GM23338 (cell line): ENCODE data around the gene SLFN12L. TPM values are rescaled to one million over a fixed set of nuclear protein-coding genes. Genes with fewer than 3 reads are reported as not detected.

Experiments
- ATAC-seq: fragments of 200-7000 bp; cut with Tn5 transposase; 3 replicates; pipeline ENCODE4 v1.9.1; 2020
- DNase-seq: peaks from one replicate; pipeline ENCODE4 v3.0.0-alpha.2; 2015; ENCODE audit warnings: low spot score
- H2AFZ ChIP-seq: fragments of 200-600 bp; sonication (generic); 2 replicates; pipeline ENCODE4 v1.8.0; 2016; ENCODE audit warnings: antibody characterized with exemption, mild to moderate bottlenecking, moderate library complexity
- H3F3A ChIP-seq: fragments of 200-600 bp; sonication (generic); replicated peaks from 2 replicates; pipeline ENCODE4 v1.8.0; 2017; ENCODE audit warnings: antibody characterized with exemption, mixed run types, low read depth
- H3K27ac ChIP-seq: fragments of 200-600 bp; sonication (generic); 2 replicates; pipeline ENCODE4 v1.6.1; 2016; ENCODE audit warnings: low read depth
- H3K27me3 ChIP-seq: fragments of 200-600 bp; sonication (generic); 2 replicates; pipeline ENCODE4 v1.8.0; 2016; ENCODE audit warnings: mild to moderate bottlenecking, mixed run types, moderate library complexity; ENCODE audit not compliant: insufficient read depth
- H3K36me3 ChIP-seq: fragments of 200-600 bp; sonication (generic); 2 replicates; pipeline ENCODE4 v1.8.0; 2016; ENCODE audit warnings: mild to moderate bottlenecking; ENCODE audit not compliant: insufficient read depth
- H3K4me1 ChIP-seq: fragments of 200-600 bp; sonication (generic); 2 replicates; pipeline ENCODE4 v1.8.0; 2016; ENCODE audit warnings: mild to moderate bottlenecking, moderate library complexity; ENCODE audit not compliant: insufficient read depth
- H3K4me2 ChIP-seq: fragments of 200-600 bp; sonication (generic); 2 replicates; pipeline ENCODE4 v1.7.1; 2017; ENCODE audit warnings: mixed run types
- H3K4me3 ChIP-seq: fragments of 200-600 bp; sonication (generic); 2 replicates; pipeline ENCODE4 v1.6.1; 2016; ENCODE audit warnings: mixed run types
- H3K79me2 ChIP-seq: fragments of 200-600 bp; sonication (generic); replicated peaks from 2 replicates; pipeline ENCODE4 v1.8.0; 2017; ENCODE audit warnings: mild to moderate bottlenecking; ENCODE audit not compliant: insufficient read depth
- H3K9me2 ChIP-seq: fragments of 200-600 bp; sonication (generic); 2 replicates; pipeline ENCODE4 v1.8.0; 2017; ENCODE audit not compliant: insufficient read depth
- H4K20me1 ChIP-seq: fragments of 200-600 bp; sonication (generic); replicated peaks from 2 replicates; pipeline ENCODE4 v1.8.0; 2017; ENCODE audit warnings: mild to moderate bottlenecking; ENCODE audit not compliant: insufficient read depth
- H3K27ac Mint-ChIP-seq: 2 replicates; pipeline ENCODE4 v1.8.0; 2020; ENCODE audit warnings: inconsistent platforms, mild to moderate bottlenecking, moderate library complexity, mixed read lengths
- H3K27me3 Mint-ChIP-seq: 3 replicates; pipeline ENCODE4 v1.8.0; 2022; ENCODE audit warnings: low read depth, mild to moderate bottlenecking, moderate library complexity, mixed read lengths, inconsistent platforms; ENCODE audit not compliant: insufficient read depth, poor library complexity
- H3K36me3 Mint-ChIP-seq: 3 replicates; pipeline ENCODE4 v1.8.0; 2021; ENCODE audit warnings: low read depth, mild to moderate bottlenecking, inconsistent platforms, moderate library complexity, mixed read lengths
- H3K4me1 Mint-ChIP-seq: 3 replicates; pipeline ENCODE4 v1.8.0; 2020; ENCODE audit warnings: mild to moderate bottlenecking, inconsistent platforms, mixed read lengths
- H3K4me3 Mint-ChIP-seq: 3 replicates; pipeline ENCODE4 v1.8.0; 2021; ENCODE audit warnings: moderate library complexity, mild to moderate bottlenecking, inconsistent platforms, mixed read lengths
- H3K9me3 Mint-ChIP-seq: 3 replicates; pipeline ENCODE4 v1.8.0; 2020; ENCODE audit warnings: moderate library complexity, mild to moderate bottlenecking, inconsistent platforms, mixed read lengths
- CREB1 ChIP-seq: fragments of 250-450 bp; sonication (Bioruptor Pico); IDR thresholded peaks from 2 replicates; pipeline ENCODE4 v1.5.0; 2020; ENCODE audit warnings: low read depth, mild to moderate bottlenecking, moderate library complexity
- EZH2 ChIP-seq: fragments of 200-600 bp; sonication (generic); IDR thresholded peaks from one replicate; pipeline ENCODE4 v1.8.0; 2017; ENCODE audit warnings: antibody characterized with exemption, mild to moderate bottlenecking, low read depth; ENCODE audit not compliant: unreplicated experiment
- JUNB ChIP-seq: IDR thresholded peaks from one replicate; pipeline ENCODE4 v1.6.1; 2016; ENCODE audit warnings: antibody characterized with exemption; ENCODE audit not compliant: unreplicated experiment
- NANOG ChIP-seq: IDR thresholded peaks from 2 replicates; pipeline ENCODE4 v1.6.1; 2016; ENCODE audit warnings: antibody characterized with exemption, borderline replicate concordance
- ZNF114 ChIP-seq: fragments of 250-450 bp; sonication (Bioruptor Pico); IDR thresholded peaks from 2 replicates; pipeline ENCODE4 v1.5.0; 2020; ENCODE audit warnings: mild to moderate bottlenecking, moderate library complexity
- polyA plus RNA-seq: library from polyadenylated mRNA; unstranded; fragments of >200 nt; fragmentation: Nextera tagmentation; extraction: Ambion mirVana; gene quantifications from 2 replicates; pipeline ENCODE4 v1.2.1, GENCODE V29; 2016
- total RNA-seq: library from RNA; depleted of rRNA; stranded (reverse); fragments of >200 nt; shearing (Covaris generic); gene quantifications from 2 replicates; pipeline ENCODE4 v1.2.3, GENCODE V29; 2014
- TF ChIP-seq, protein P1 (sequence below): IDR thresholded peaks from one replicate; pipeline ENCODE4 v1.6.1; 2018; ENCODE audit warnings: antibody characterized with exemption; ENCODE audit not compliant: unreplicated experiment
- TF ChIP-seq, protein P2 (sequence below): fragments of 250-450 bp; sonication (Bioruptor Pico); IDR thresholded peaks from 2 replicates; pipeline ENCODE4 v1.5.0; 2020; ENCODE audit warnings: mild to moderate bottlenecking, moderate library complexity

SLFN12L gene
- total and polyA plus RNA-seq, 2 experiments from 2014 or later, result not detected

DNA sequence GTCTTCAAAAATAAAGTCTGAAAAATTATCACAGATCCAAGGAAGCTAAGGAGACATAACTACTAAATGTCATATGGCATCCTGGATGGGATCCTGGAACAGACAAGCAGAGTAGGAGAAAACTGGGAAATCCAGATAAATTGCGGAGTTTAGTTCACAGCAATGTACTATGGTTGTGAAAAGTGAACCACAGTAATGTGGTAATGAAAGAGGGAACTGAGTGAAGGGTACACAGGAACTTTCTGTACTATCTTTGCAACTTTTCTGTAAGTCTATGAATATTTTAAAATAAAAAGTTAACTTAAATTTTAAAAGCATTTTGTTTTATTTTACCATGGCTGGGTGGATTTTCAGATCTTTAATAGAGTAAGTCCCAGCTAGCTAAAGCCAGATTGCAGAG lies 16.3 kb downstream of the SLFN12L start (continued):
- TF ChIP-seq ZNF114, result no peak
- TF ChIP-seq NANOG, result no peak
- no peak for TF ChIP-seq CREB1 (CRISPR knock-in tag)
- no peak for TF ChIP-seq EZH2

DNA sequence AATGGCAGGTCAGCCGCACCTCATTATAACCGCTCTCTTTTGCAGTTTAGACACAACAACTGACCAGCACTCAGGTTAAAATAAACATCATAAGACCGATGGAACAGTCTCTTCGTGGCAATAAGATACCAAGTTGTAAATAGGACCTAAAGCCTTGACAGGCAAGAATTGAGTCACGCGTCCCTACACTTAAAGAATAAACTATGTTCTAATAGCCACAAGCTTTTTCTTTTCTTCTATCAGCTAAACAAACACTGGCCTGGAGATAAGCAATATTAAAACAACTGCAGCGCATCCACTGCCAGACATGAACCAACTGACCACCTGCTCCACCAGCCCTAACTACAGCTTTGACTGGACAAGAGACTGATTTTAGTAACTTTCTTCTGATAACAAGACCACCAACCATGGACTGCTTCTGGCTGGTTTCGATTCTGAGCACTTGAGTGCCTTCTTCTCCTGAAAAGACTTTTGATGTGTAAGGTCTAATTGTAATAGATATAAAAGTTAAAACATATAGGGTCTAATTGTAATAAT lies 17.5 kb downstream of the SLFN12L start:
- no peak overlapping the region for H3K27ac Mint-ChIP-seq
- no peak overlapping the region for H3K27ac ChIP-seq
- H3K27me3 ChIP-seq, result peaks cover 24% of the 10 kb centered on the region; the same call in 1 of the 2 replicates
- H3K4me1 Mint-ChIP-seq, result peaks cover 8% of the 10 kb centered on the region; the same call in 2 of the 3 replicates
- H3F3A ChIP-seq, result no peaks in the 10 kb centered on the region
- H2AFZ ChIP-seq, result no peak overlapping the region
- no peaks in the 10 kb centered on the region for H3K36me3 ChIP-seq
- no peaks in the 10 kb centered on the region; the same call in 2 of the 3 replicates for H3K9me3 Mint-ChIP-seq
- H3K4me1 ChIP-seq, result no peaks in the 10 kb centered on the region
- no peaks in the 10 kb centered on the region for H3K9me2 ChIP-seq
- ATAC-seq, result no peak
- H3K4me3 Mint-ChIP-seq, result no peak overlapping the region
- no peaks in the 10 kb centered on the region for H4K20me1 ChIP-seq
- no peak overlapping the region for H3K4me3 ChIP-seq
- TF ChIP-seq, protein P1, sequence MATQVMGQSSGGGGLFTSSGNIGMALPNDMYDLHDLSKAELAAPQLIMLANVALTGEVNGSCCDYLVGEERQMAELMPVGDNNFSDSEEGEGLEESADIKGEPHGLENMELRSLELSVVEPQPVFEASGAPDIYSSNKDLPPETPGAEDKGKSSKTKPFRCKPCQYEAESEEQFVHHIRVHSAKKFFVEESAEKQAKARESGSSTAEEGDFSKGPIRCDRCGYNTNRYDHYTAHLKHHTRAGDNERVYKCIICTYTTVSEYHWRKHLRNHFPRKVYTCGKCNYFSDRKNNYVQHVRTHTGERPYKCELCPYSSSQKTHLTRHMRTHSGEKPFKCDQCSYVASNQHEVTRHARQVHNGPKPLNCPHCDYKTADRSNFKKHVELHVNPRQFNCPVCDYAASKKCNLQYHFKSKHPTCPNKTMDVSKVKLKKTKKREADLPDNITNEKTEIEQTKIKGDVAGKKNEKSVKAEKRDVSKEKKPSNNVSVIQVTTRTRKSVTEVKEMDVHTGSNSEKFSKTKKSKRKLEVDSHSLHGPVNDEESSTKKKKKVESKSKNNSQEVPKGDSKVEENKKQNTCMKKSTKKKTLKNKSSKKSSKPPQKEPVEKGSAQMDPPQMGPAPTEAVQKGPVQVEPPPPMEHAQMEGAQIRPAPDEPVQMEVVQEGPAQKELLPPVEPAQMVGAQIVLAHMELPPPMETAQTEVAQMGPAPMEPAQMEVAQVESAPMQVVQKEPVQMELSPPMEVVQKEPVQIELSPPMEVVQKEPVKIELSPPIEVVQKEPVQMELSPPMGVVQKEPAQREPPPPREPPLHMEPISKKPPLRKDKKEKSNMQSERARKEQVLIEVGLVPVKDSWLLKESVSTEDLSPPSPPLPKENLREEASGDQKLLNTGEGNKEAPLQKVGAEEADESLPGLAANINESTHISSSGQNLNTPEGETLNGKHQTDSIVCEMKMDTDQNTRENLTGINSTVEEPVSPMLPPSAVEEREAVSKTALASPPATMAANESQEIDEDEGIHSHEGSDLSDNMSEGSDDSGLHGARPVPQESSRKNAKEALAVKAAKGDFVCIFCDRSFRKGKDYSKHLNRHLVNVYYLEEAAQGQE, result no peak
- TF ChIP-seq CREB1 (CRISPR knock-in tag), result no peak
- H3K79me2 ChIP-seq, result no peaks in the 10 kb centered on the region
- H3K36me3 Mint-ChIP-seq, result no peaks in the 10 kb centered on the region
- no peak overlapping the region for H3K4me2 ChIP-seq
- peaks cover 1% of the 10 kb centered on the region for H3K27me3 Mint-ChIP-seq
- DNase-seq, result no peak

DNA sequence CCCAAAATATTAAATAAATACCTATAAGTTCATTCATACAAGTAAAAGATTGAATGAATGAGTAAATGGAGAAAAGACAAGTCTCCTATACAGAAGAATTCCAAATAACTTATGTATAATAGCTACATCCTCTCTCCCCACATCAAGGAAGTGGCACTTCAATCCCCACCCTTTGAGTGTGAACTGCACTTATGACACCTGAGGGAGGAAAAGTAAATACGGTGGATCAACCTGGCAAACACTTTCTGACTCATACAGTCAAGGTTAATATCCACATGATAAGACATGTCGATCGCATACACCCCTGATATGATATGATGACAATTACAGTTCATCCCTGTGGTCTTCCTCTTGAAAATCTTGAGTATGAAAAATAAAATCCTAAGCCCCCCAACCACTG lies 18.0 kb downstream of the SLFN12L start:
- H3K27ac ChIP-seq, result no peak overlapping the region
- no peak overlapping the region for H2AFZ ChIP-seq
- H3K4me2 ChIP-seq, result no peak overlapping the region
- H3K79me2 ChIP-seq, result no peaks in the 10 kb centered on the region
- ATAC-seq (no peak), DNase-seq (no peak)
- H3K4me1 ChIP-seq, result no peaks in the 10 kb centered on the region
- H3K4me3 ChIP-seq, result no peak overlapping the region
- no peak overlapping the region for H3K4me3 Mint-ChIP-seq
- H3K4me1 Mint-ChIP-seq, result peaks cover 8% of the 10 kb centered on the region; the same call in 2 of the 3 replicates
- no peaks in the 10 kb centered on the region for H3F3A ChIP-seq
- H3K36me3 ChIP-seq, result no peaks in the 10 kb centered on the region
- H3K27me3 Mint-ChIP-seq, result no peaks in the 10 kb centered on the region
- H3K27me3 ChIP-seq, result peaks cover 29% of the 10 kb centered on the region; the same call in 1 of the 2 replicates
- H3K36me3 Mint-ChIP-seq, result no peaks in the 10 kb centered on the region
- H3K27ac Mint-ChIP-seq, result no peak overlapping the region
- no peaks in the 10 kb centered on the region; the same call in 2 of the 3 replicates for H3K9me3 Mint-ChIP-seq
- H4K20me1 ChIP-seq, result no peaks in the 10 kb centered on the region
- no peaks in the 10 kb centered on the region for H3K9me2 ChIP-seq
- no peak for TF ChIP-seq CREB1 (CRISPR knock-in tag)
- TF ChIP-seq NANOG, result no peak
- no peak for TF ChIP-seq ZNF114
- TF ChIP-seq, protein P2, sequence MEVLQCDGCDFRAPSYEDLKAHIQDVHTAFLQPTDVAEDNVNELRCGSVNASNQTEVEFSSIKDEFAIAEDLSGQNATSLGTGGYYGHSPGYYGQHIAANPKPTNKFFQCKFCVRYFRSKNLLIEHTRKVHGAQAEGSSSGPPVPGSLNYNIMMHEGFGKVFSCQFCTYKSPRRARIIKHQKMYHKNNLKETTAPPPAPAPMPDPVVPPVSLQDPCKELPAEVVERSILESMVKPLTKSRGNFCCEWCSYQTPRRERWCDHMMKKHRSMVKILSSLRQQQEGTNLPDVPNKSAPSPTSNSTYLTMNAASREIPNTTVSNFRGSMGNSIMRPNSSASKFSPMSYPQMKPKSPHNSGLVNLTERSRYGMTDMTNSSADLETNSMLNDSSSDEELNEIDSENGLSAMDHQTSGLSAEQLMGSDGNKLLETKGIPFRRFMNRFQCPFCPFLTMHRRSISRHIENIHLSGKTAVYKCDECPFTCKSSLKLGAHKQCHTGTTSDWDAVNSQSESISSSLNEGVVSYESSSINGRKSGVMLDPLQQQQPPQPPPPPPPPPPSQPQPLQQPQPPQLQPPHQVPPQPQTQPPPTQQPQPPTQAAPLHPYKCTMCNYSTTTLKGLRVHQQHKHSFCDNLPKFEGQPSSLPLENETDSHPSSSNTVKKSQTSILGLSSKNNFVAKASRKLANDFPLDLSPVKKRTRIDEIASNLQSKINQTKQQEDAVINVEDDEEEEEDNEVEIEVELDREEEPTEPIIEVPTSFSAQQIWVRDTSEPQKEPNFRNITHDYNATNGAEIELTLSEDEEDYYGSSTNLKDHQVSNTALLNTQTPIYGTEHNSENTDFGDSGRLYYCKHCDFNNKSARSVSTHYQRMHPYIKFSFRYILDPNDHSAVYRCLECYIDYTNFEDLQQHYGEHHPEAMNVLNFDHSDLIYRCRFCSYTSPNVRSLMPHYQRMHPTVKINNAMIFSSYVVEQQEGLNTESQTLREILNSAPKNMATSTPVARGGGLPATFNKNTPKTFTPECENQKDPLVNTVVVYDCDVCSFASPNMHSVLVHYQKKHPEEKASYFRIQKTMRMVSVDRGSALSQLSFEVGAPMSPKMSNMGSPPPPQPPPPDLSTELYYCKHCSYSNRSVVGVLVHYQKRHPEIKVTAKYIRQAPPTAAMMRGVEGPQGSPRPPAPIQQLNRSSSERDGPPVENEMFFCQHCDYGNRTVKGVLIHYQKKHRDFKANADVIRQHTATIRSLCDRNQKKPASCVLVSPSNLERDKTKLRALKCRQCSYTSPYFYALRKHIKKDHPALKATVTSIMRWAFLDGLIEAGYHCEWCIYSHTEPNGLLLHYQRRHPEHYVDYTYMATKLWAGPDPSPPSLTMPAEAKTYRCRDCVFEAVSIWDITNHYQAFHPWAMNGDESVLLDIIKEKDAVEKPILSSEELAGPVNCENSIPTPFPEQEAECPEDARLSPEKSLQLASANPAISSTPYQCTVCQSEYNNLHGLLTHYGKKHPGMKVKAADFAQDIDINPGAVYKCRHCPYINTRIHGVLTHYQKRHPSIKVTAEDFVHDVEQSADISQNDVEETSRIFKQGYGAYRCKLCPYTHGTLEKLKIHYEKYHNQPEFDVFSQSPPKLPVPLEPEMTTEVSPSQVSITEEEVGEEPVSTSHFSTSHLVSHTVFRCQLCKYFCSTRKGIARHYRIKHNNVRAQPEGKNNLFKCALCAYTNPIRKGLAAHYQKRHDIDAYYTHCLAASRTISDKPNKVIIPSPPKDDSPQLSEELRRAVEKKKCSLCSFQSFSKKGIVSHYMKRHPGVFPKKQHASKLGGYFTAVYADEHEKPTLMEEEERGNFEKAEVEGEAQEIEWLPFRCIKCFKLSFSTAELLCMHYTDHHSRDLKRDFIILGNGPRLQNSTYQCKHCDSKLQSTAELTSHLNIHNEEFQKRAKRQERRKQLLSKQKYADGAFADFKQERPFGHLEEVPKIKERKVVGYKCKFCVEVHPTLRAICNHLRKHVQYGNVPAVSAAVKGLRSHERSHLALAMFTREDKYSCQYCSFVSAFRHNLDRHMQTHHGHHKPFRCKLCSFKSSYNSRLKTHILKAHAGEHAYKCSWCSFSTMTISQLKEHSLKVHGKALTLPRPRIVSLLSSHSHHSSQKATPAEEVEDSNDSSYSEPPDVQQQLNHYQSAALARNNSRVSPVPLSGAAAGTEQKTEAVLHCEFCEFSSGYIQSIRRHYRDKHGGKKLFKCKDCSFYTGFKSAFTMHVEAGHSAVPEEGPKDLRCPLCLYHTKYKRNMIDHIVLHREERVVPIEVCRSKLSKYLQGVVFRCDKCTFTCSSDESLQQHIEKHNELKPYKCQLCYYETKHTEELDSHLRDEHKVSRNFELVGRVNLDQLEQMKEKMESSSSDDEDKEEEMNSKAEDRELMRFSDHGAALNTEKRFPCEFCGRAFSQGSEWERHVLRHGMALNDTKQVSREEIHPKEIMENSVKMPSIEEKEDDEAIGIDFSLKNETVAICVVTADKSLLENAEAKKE, result no peak
- no peak for TF ChIP-seq JUNB
